Right atrium auricular region (tissue), 2 donors: ENCODE measurements around the gene HDAC5. TPM values are rescaled to one million over a fixed set of nuclear protein-coding genes. Genes with fewer than 3 reads are reported as not detected.
A peak's percentile ranks its signal among the peaks of the same experiment; 100 is the strongest.

Source experiments
- DNase-seq: peaks from one replicate; pipeline ENCODE4 v3.0.0-alpha.2; 2019; ENCODE audit warnings: low spot score
- H3K27ac ChIP-seq, 2 donors: fragments of 200-600 bp; sonication (generic); 1 replicate in 1 of 2; 2 replicates in 1 of 2; pipeline ENCODE4 v1.5.1; 2016 to 2019
- H3K27me3 ChIP-seq, 2 donors: fragments of 200-600 bp; sonication (generic); one replicate each; pipeline versions ENCODE4 v1.5.1 to v1.6.0; 2017 to 2019
- H3K36me3 ChIP-seq: fragments of 200-600 bp; sonication (generic); one replicate; pipeline ENCODE4 v1.5.1; 2016
- H3K4me1 ChIP-seq, 2 donors: fragments of 200-600 bp; sonication (generic); one replicate each; pipeline versions ENCODE4 v1.5.1 to v1.6.0; 2017 to 2019
- H3K4me3 ChIP-seq, 2 donors: fragments of 200-600 bp; sonication (generic); 1 replicate in 1 of 2; 2 replicates in 1 of 2; pipeline ENCODE4 v1.5.1; 2017 to 2019; ENCODE audit warnings: mild to moderate bottlenecking in 1 of 2, moderate library complexity in 1 of 2
- H3K9me3 ChIP-seq, 2 donors: fragments of 200-600 bp; sonication (generic); one replicate each; pipeline ENCODE4 v1.5.1; 2019
- CTCF ChIP-seq, 2 donors: fragments of 200-600 bp; sonication (generic); IDR thresholded peaks; one replicate each; pipeline ENCODE4 v1.5.1; 2019; ENCODE audit warnings: antibody characterized with exemption in 2 of 2
- total RNA-seq, 2 donors: library from RNA; depleted of rRNA; stranded (reverse); fragments of >200 nt; gene quantifications; one replicate each; pipeline ENCODE4 v1.1.0, GENCODE V29; 2016

Gene HDAC5
- total RNA-seq, 2 donors from 2014 or later = 80.0 to 138 TPM

- Histone ChIP-seq H3K9me3 (no peaks in the 10 kb centered on the region), H3K4me3 (peak within 1 kb of the TSS; percentile 72 to 74), H3K27ac (peak within 1 kb of the TSS; percentile 95 to 97), H3K36me3 (peaks cover 15% of the 10 kb centered on the region), H3K27me3 (no peaks in the 10 kb centered on the region), H3K4me1 (peaks cover 0 to 43% of the 10 kb centered on the region in 2 donors)
- no peak for TF ChIP-seq CTCF (IDR thresholded peaks at IDR 0.05)
- DNase-seq = peak; percentile 85
Observed at GRCh38 chr17:44066204-44066930, 57.1 kb downstream of the HDAC5 start, which contains the start of gene LSM12. TSS of gene LSM12 (minus strand) at chr17:44066671. CDS start at chr17:44066587, 84 bp downstream.

- Histone ChIP-seq H3K4me3 (peak overlapping the region; percentile 72 to 74), H3K27ac (peak overlapping the region; percentile 95 to 97), H3K36me3 (peaks cover 15% of the 10 kb centered on the region), H3K9me3 (no peaks in the 10 kb centered on the region), H3K27me3 (no peaks in the 10 kb centered on the region), H3K4me1 (peaks cover 0 to 42% of the 10 kb centered on the region in 2 donors)
- no peak for TF ChIP-seq CTCF (IDR thresholded peaks at IDR 0.05)
- DNase-seq = no peak
Observed at GRCh38 chr17:44065668-44066203, 57.7 kb downstream of the HDAC5 start.

- Histone ChIP-seq H3K27me3 (no peaks in the 10 kb centered on the region), H3K4me3 (no peak overlapping the region), H3K9me3 (no peaks in the 10 kb centered on the region), H3K27ac (no peak overlapping the region), H3K4me1 (peaks cover 0 to 48% of the 10 kb centered on the region in 2 donors), H3K36me3 (peaks cover 15% of the 10 kb centered on the region)
- no peak for DNase-seq
- no peak for TF ChIP-seq CTCF (IDR thresholded peaks at IDR 0.05)
Observed at GRCh38 chr17:44063704-44064639, 59.5 kb downstream of the HDAC5 start.

- H3K9me3 ChIP-seq = no peaks in the 10 kb centered on the region
- peaks cover 15% of the 10 kb centered on the region for H3K36me3 ChIP-seq
- no peak for DNase-seq
- H3K27me3 ChIP-seq = no peaks in the 10 kb centered on the region
- no peak for TF ChIP-seq CTCF (IDR thresholded peaks at IDR 0.05)
- no peak overlapping the region for H3K27ac ChIP-seq
- H3K4me3 ChIP-seq = no peak overlapping the region
- H3K4me1 ChIP-seq = peaks cover 0 to 49% of the 10 kb centered on the region in 2 donors
Observed at GRCh38 chr17:44062871-44063270, 60.6 kb downstream of the HDAC5 start.

GRCh38 chr17:44061446-44061845 is 62.0 kb downstream of the HDAC5 start:
- no peaks in the 10 kb centered on the region for H3K27me3 ChIP-seq
- no peak for TF ChIP-seq CTCF (IDR thresholded peaks at IDR 0.05)
- no peaks in the 10 kb centered on the region for H3K9me3 ChIP-seq
- no peak overlapping the region for H3K27ac ChIP-seq
- no peak overlapping the region for H3K4me3 ChIP-seq
- no peak for DNase-seq
- H3K4me1 ChIP-seq = peaks cover 0 to 39% of the 10 kb centered on the region in 2 donors
- peaks cover 15% of the 10 kb centered on the region for H3K36me3 ChIP-seq
